Measurements from ENCODE around the gene VPS33B.

DNA sequence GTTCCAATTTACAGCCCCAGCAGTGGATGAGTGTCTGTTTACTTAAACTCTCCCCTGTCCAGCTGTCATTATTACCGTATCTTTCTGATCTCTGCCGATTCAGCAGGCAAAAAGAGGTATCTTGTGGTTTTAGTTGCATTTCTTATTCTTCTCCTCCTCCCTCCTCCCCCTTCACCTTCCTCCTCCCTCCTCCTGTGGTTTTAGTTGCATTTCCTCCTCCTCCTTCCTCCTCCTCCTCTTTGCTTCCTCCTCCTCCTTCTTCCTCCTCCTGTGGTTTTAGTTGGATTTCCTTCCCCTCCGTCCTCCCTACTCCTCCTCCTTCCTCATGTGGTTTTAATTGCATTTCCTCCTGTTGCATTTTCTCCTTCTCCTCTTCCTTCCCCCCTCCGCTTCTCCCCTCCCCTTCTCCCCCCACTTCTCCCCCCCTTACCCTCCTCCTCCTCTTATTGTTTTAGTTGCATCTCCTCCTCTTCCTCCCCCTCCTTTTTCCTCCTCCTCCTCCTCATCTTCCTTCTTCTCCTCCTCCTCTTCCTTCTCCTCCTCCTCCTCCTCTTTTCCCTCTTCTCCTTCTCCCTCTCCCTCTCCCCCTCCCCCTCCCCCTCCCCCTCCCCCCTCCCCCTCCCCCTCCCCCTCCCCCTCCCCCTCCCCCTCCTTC is 25.3 kb upstream of the VPS33B start:
- TF ChIP-seq POLR2AphosphoS5 (IDR thresholded peaks at IDR 0.05; ENCODE audit: borderline replicate concordance, low read depth, low read length) (no peak), EZH2 (IDR thresholded peaks at IDR 0.05) (no peak)

All from SK-N-MC (cell line).